Urinary bladder (tissue), 4 donors: ENCODE results near the gene BCAP31. TPM values are rescaled to one million over a fixed set of nuclear protein-coding genes. Genes with fewer than 3 reads are reported as not detected.
A peak's percentile ranks its signal among the peaks of the same experiment; 100 is the strongest.
"Not testable (repeated sequence)": the region's sequence is repeated elsewhere in the genome, so short reads cannot be mapped to it uniquely, and the experiment has no call there.

Experiments used
- DNase-seq: peaks from one replicate; pipeline ENCODE4 v3.0.0-alpha.2; 2015; ENCODE audit errors: extremely low spot score
- H3K27ac ChIP-seq: one replicate; pipeline ENCODE4 v1.5.1; 2013; ENCODE audit warnings: low read depth, mild to moderate bottlenecking, moderate library complexity
- H3K36me3 ChIP-seq: one replicate; pipeline ENCODE4 v1.6.1; 2013; ENCODE audit warnings: mild to moderate bottlenecking, moderate library complexity; ENCODE audit not compliant: insufficient read depth
- H3K4me1 ChIP-seq: one replicate; pipeline ENCODE4 v1.6.1; 2013; ENCODE audit warnings: mild to moderate bottlenecking, moderate library complexity; ENCODE audit not compliant: insufficient read depth
- H3K4me3 ChIP-seq: one replicate; pipeline ENCODE4 v1.5.1; 2013; ENCODE audit warnings: low read depth, low read length
- WGBS: extraction: QIAGEN DNeasy Blood & Tissue Kit; methylation state at CpG from one replicate; pipeline ENCODE4 v1.1.7; 2013; 5-methylcytosine and 5-hydroxymethylcytosine counted together
- polyA plus RNA-seq: library from polyadenylated mRNA; stranded (reverse); fragments of 200-250 nt; gene quantifications from one replicate; pipeline ENCODE4 v1.2.3, GENCODE V29; 2013
- total RNA-seq: library from RNA; depleted of rRNA; stranded (reverse); fragments of >200 nt; gene quantifications from one replicate; pipeline ENCODE4 v1.2.3, GENCODE V29; 2014
- donor health status: healthy with polysubstance abuse.
- donor health status: healthy.

The BCAP31 gene
- total and polyA plus RNA-seq, 2 donors, result 68.6 to 239 TPM

- Histone ChIP-seq H3K4me3 (no peak overlapping the region), H3K36me3 (no peaks in the 10 kb centered on the region), H3K27ac (no peak overlapping the region), H3K4me1 (no peaks in the 10 kb centered on the region)
- 96% methylated on average over 2 of the region's 2 CpGs for WGBS
- DNase-seq, result no peak
Measured at GRCh38 chrX:153734871-153735270, 10.7 kb upstream of the BCAP31 start.

GRCh38 chrX:153733651-153734240 lies 9.6 kb upstream of the BCAP31 start:
- no peak overlapping the region for H3K27ac ChIP-seq
- H3K4me3 ChIP-seq, result no peak overlapping the region
- WGBS, result 89% methylated on average over 15 of the region's 15 CpGs
- H3K36me3 ChIP-seq, result no peaks in the 10 kb centered on the region
- no peak for DNase-seq
- no peaks in the 10 kb centered on the region for H3K4me1 ChIP-seq

- Histone ChIP-seq H3K4me1 (no peaks in the 10 kb centered on the region), H3K36me3 (no peaks in the 10 kb centered on the region), H3K27ac (no peak overlapping the region), H3K4me3 (no peak overlapping the region)
- 93% methylated on average over 14 of the region's 14 CpGs for WGBS
- DNase-seq, result no peak
Measured at GRCh38 chrX:153732401-153732800, 8.2 kb upstream of the BCAP31 start.

GRCh38 chrX:153731845-153732215 lies 7.6 kb upstream of the BCAP31 start:
- no peak for DNase-seq
- WGBS, result 65% methylated on average over 3 of the region's 3 CpGs
- Histone ChIP-seq H3K4me1 (no peaks in the 10 kb centered on the region), H3K36me3 (no peaks in the 10 kb centered on the region), H3K4me3 (no peak overlapping the region), H3K27ac (no peak overlapping the region)

- H3K27ac ChIP-seq, result no peak overlapping the region
- H3K36me3 ChIP-seq, result no peaks in the 10 kb centered on the region
- WGBS, result 78% methylated on average over 6 of the region's 6 CpGs
- H3K4me1 ChIP-seq, result no peaks in the 10 kb centered on the region
- H3K4me3 ChIP-seq, result no peak overlapping the region
- DNase-seq, result no peak
Measured at GRCh38 chrX:153731117-153731844, 7.1 kb upstream of the BCAP31 start.

GRCh38 chrX:153730115-153730514 lies 5.9 kb upstream of the BCAP31 start:
- H3K27ac ChIP-seq, H3K36me3 ChIP-seq, H3K4me3 ChIP-seq, H3K4me1 ChIP-seq, DNase-seq: not testable (repeated sequence)
- 97% methylated on average over 23 of the region's 23 CpGs for WGBS

GRCh38 chrX:153728951-153729631 lies 4.9 kb upstream of the BCAP31 start:
- 95% methylated on average over 23 of the region's 23 CpGs for WGBS
- H3K27ac ChIP-seq, result no peak overlapping the region
- no peak for DNase-seq

GRCh38 chrX:153728095-153728494 lies 3.9 kb upstream of the BCAP31 start:
- Histone ChIP-seq H3K36me3 (no peaks in the 10 kb centered on the region), H3K4me3 (no peak overlapping the region), H3K27ac (no peak overlapping the region), H3K4me1 (no peaks in the 10 kb centered on the region)
- no peak for DNase-seq
- 90% methylated on average over 6 of the region's 6 CpGs for WGBS

More at GRCh38 chrX:153728951-153729631, 4.9 kb upstream of the BCAP31 start:
- Histone ChIP-seq H3K36me3 (no peaks in the 10 kb centered on the region), H3K4me3 (no peak overlapping the region), H3K4me1 (no peaks in the 10 kb centered on the region)

- Histone ChIP-seq H3K36me3 (no peaks in the 10 kb centered on the region), H3K4me1 (no peaks in the 10 kb centered on the region), H3K4me3 (no peak overlapping the region), H3K27ac (peak overlapping the region; percentile 86)
- DNase-seq, result no peak
- 20% methylated on average over 23 of the region's 23 CpGs for WGBS
Measured at GRCh38 chrX:153727123-153727931, 3.1 kb upstream of the BCAP31 start.

- peak overlapping the region; percentile 86 for H3K27ac ChIP-seq
- H3K4me1 ChIP-seq, result no peaks in the 10 kb centered on the region
- no peaks in the 10 kb centered on the region for H3K36me3 ChIP-seq
- H3K4me3 ChIP-seq, result peak overlapping the region; percentile 3
- no peak for DNase-seq
- 4% methylated on average over 34 of the region's 35 CpGs for WGBS
Measured at GRCh38 chrX:153726286-153727122, 2.3 kb upstream of the BCAP31 start.

- Histone ChIP-seq H3K27ac (peak overlapping the region; percentile 86), H3K36me3 (no peaks in the 10 kb centered on the region), H3K4me3 (no peak overlapping the region), H3K4me1 (no peaks in the 10 kb centered on the region)
- DNase-seq, result no peak
- WGBS, result 81% methylated on average over 35 of the region's 35 CpGs
Measured at GRCh38 chrX:153725832-153726285, 1.7 kb upstream of the BCAP31 start.

GRCh38 chrX:153725039-153725831 lies 1.0 kb upstream of the BCAP31 start:
- no peaks in the 10 kb centered on the region for H3K36me3 ChIP-seq
- H3K4me1 ChIP-seq, result no peaks in the 10 kb centered on the region
- H3K4me3 ChIP-seq, result peak overlapping the region; percentile 53
- peak overlapping the region; percentile 89 for H3K27ac ChIP-seq
- DNase-seq, result no peak
- 71% methylated on average over 55 of the region's 55 CpGs for WGBS
